ENCODE measurements around the gene EEFSEC. TPM values are rescaled to one million over a fixed set of nuclear protein-coding genes. Genes with fewer than 3 reads are reported as not detected.

Gene EEFSEC
- total RNA-seq, 1 donor, result 3.0 TPM

DNA sequence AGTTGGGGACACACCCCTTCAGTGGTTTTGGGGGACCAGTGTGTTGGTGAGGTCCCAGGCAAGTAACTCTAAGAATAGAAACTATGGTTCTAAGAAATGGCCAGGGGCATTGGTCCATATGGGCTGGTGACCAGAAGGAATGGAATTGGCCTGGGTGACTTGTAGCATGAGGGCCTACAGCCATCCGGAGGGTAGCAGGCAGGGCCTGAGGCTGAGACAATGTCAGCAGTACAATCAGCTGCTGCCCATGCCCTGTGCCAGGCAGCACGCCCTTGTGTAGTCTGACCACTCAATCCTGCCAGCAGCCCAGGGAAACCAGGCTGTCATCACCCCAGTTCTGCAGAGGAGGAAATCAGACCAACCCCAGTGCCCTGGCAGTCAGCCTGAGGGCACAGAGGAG lies 212.9 kb downstream of the EEFSEC start:
- DNase-seq (ENCODE audit: low read depth), result no peak
- H3K4me3 ChIP-seq (ENCODE audit: low read depth, low read length), result no peak overlapping the region
- TF ChIP-seq, protein P1, sequence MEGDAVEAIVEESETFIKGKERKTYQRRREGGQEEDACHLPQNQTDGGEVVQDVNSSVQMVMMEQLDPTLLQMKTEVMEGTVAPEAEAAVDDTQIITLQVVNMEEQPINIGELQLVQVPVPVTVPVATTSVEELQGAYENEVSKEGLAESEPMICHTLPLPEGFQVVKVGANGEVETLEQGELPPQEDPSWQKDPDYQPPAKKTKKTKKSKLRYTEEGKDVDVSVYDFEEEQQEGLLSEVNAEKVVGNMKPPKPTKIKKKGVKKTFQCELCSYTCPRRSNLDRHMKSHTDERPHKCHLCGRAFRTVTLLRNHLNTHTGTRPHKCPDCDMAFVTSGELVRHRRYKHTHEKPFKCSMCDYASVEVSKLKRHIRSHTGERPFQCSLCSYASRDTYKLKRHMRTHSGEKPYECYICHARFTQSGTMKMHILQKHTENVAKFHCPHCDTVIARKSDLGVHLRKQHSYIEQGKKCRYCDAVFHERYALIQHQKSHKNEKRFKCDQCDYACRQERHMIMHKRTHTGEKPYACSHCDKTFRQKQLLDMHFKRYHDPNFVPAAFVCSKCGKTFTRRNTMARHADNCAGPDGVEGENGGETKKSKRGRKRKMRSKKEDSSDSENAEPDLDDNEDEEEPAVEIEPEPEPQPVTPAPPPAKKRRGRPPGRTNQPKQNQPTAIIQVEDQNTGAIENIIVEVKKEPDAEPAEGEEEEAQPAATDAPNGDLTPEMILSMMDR (IDR thresholded peaks at IDR 0.05; ENCODE audit: insufficient read depth, low read depth, low read length), result no peak

DNA sequence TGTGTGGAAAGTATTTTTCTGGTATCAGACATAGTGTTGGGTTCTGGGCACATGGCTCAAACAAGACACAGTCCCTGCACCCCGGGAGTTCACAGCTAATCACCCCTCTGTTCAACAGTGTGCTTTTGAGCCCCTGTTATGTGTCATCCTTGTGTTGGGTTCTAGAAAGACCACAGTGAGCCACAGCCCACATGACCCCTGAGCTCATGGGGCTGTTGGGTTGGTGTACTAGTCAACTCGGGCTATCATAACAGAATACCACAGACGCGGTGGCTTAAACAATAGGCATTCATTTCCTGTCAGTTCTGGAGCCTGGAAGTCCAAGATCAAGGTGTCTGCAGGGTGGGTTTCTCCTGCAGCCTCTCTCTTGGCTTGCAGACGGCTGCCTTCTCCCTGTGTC lies 213.4 kb downstream of the EEFSEC start:
- H3K4me3 ChIP-seq (ENCODE audit: low read depth, low read length), result no peak overlapping the region
- DNase-seq (ENCODE audit: low read depth), result no peak
- TF ChIP-seq, protein P1 (IDR thresholded peaks at IDR 0.05; ENCODE audit: insufficient read depth, low read depth, low read length), result no peak

DNA sequence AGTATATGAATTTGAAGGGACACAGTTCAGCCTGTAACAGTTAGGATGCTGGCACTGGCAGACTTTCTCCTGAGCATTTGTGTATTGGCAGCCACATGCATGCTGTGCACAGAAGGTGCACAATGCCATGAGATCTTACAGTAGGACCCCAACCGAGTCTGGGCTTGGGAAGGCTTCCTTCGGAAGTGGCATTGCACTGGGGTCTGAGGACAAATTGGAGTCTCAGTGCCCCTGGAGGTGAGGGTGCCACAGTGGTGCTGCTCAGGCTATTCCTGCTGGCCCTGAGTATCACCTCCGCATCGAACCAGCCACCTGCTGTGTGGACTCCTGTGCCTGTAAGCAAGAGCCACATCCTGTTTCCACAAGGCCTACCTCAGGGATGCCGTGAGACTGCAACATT lies 213.9 kb downstream of the EEFSEC start:
- no peak for DNase-seq (ENCODE audit: low read depth)
- TF ChIP-seq, protein P1 (IDR thresholded peaks at IDR 0.05; ENCODE audit: insufficient read depth, low read depth, low read length), result no peak
- H3K4me3 ChIP-seq (ENCODE audit: low read depth, low read length), result no peak overlapping the region

DNA sequence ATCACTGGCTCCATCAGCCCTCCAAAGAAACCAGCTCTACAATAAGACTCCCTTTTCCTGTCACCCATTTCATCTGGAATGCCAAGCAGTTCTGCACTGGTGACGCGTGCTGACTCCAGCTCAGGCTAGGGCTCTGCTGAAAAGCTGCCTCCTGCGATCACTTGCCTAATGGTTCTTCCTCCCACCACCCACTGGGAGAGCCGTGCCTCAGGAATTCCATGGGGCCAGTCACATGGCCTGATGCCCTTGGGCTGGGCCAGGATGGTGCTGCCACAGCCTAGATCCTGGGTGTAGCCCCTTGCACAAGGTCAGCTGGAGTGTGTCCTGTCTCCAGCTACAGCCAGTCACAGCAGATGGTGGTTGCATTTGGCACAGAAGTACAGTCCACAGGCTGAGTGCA lies 214.5 kb downstream of the EEFSEC start:
- TF ChIP-seq, protein P1 (IDR thresholded peaks at IDR 0.05; ENCODE audit: insufficient read depth, low read depth, low read length), result no peak
- DNase-seq (ENCODE audit: low read depth), result no peak
- no peak overlapping the region for H3K4me3 ChIP-seq (ENCODE audit: low read depth, low read length)

DNA sequence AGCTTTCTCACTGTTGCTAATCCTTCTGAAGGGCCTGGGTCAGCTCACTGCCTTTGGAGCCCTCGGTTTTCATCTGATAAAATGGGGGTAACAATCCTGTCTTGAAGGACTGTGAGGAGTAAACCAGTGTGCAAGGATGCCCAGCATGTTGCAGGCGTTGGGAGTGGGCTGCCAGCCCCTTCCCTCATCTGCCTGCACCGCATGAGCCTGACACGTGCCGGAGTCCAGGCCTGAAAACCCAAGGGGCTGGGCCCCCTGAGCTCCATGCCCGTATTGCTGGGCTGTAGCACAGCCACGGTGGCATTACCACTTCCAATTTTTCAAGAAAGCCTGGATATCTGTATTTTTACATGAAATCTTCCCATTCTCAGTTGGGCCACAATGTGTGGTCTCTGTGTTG lies 215.3 kb downstream of the EEFSEC start:
- no peak for DNase-seq (ENCODE audit: low read depth)
- TF ChIP-seq, protein P1 (IDR thresholded peaks at IDR 0.05; ENCODE audit: insufficient read depth, low read depth, low read length), result no peak
- no peak overlapping the region for H3K4me3 ChIP-seq (ENCODE audit: low read depth, low read length)

DNA sequence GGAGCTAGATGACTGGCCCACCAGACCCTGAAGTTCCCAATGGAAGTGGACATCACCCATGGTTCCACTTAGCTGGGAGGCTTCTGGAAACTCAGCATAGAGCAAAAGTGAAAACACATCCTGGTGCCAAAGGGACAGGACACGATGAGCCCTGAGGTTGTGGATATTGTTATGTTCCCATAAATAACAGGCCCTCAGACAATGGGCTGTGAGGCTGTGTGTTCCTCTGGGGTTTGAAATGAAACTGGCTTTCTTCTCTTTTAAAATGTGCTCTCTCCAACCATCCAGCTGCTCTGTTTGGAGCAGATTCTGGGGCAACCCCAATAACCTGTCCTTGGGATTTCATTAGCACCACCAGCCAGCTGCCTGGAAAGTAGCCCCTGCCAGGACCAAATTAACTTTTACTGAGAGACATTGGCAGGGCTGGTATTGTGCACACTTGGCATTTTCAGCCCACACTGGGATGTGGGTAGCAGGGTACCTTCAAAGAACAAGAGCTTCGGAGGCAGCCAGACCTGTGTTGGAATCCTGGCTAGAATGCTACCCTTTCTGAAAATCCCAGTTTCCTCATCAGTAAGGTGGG lies 215.9 kb downstream of the EEFSEC start:
- TF ChIP-seq, protein P1 (IDR thresholded peaks at IDR 0.05; ENCODE audit: insufficient read depth, low read depth, low read length), result no peak
- H3K4me3 ChIP-seq (ENCODE audit: low read depth, low read length), result no peak overlapping the region
- no peak for DNase-seq (ENCODE audit: low read depth)

All from fibroblast of villous mesenchyme (primary cell).